Ammon's horn (tissue), 1 donor: Measurements from ENCODE around the gene GUCY1A1.
A peak's percentile ranks its signal among the peaks of the same experiment; 100 is the strongest.
"Not testable (repeated sequence)": the region's sequence is repeated elsewhere in the genome, so short reads cannot be mapped to it uniquely, and the experiment has no call there.

Source experiments
- DNase-seq: peaks from one replicate; pipeline ENCODE4 v3.0.0-alpha.2; 2016; ENCODE audit warnings: low spot score

GUCY1A1 gene

GRCh38 chr4:155666344-155667221 is at the start of gene GUCY1A1:
Gene GUCY1A1 (plus strand): TSS chr4:155666848. CDS start chr4:155696868, 30,020 bp downstream.
- DNase-seq = peak; percentile 23

- no peak for DNase-seq
Observed at GRCh38 chr4:155617296-155617695, 49.4 kb upstream of the GUCY1A1 start.

- no peak for DNase-seq
Observed at GRCh38 chr4:155618183-155618838, 48.3 kb upstream of the GUCY1A1 start.

GRCh38 chr4:155620637-155621036 is 46.0 kb upstream of the GUCY1A1 start:
- DNase-seq = no peak

- no peak for DNase-seq
Observed at GRCh38 chr4:155624478-155624877, 42.2 kb upstream of the GUCY1A1 start.

GRCh38 chr4:155626561-155626960 is 40.1 kb upstream of the GUCY1A1 start:
- DNase-seq = no peak

GRCh38 chr4:155629183-155629825 is 37.3 kb upstream of the GUCY1A1 start:
- DNase-seq = no peak

- DNase-seq = no peak
Observed at GRCh38 chr4:155629956-155630355, 36.7 kb upstream of the GUCY1A1 start.

- DNase-seq = no peak
Observed at GRCh38 chr4:155632310-155632840, 34.3 kb upstream of the GUCY1A1 start.

- no peak for DNase-seq
Observed at GRCh38 chr4:155638195-155638965, 28.3 kb upstream of the GUCY1A1 start.

GRCh38 chr4:155639704-155640523 is 26.7 kb upstream of the GUCY1A1 start:
- DNase-seq = peak; percentile 17

- DNase-seq = no peak
Observed at GRCh38 chr4:155640751-155641150, 25.9 kb upstream of the GUCY1A1 start.

- DNase-seq = no peak
Observed at GRCh38 chr4:155643087-155643486, 23.6 kb upstream of the GUCY1A1 start.

- DNase-seq = no peak
Observed at GRCh38 chr4:155646001-155646400, 20.6 kb upstream of the GUCY1A1 start.

GRCh38 chr4:155650785-155651184 is 15.9 kb upstream of the GUCY1A1 start:
- not testable (repeated sequence) for DNase-seq

- no peak for DNase-seq
Observed at GRCh38 chr4:155653052-155653451, 13.6 kb upstream of the GUCY1A1 start.

GRCh38 chr4:155656025-155656424 is 10.6 kb upstream of the GUCY1A1 start:
- DNase-seq = no peak

- no peak for DNase-seq
Observed at GRCh38 chr4:155657169-155657568, 9.5 kb upstream of the GUCY1A1 start.

GRCh38 chr4:155657985-155658680 is 8.5 kb upstream of the GUCY1A1 start:
- DNase-seq = no peak

- no peak for DNase-seq
Observed at GRCh38 chr4:155658681-155659064, 8.0 kb upstream of the GUCY1A1 start.
